K562 (cell line): ENCODE measurements around the gene AIRE. TPM values are rescaled to one million over a fixed set of nuclear protein-coding genes. Genes with fewer than 3 reads are reported as not detected.

Source experiments
- CREM ChIP-seq: IDR thresholded peaks from 2 replicates; pipeline ENCODE4 v1.6.1; 2014; ENCODE audit warnings: antibody characterized with exemption, low read depth
- HOXB6 ChIP-seq: fragments of 250-450 bp; sonication (Bioruptor Pico); IDR thresholded peaks from 2 replicates; pipeline ENCODE4 v1.5.1; 2022; ENCODE audit warnings: mild to moderate bottlenecking, borderline replicate concordance
- MCM2 ChIP-seq: fragments of 450-650 bp; IDR thresholded peaks from 2 replicates; pipeline ENCODE4 v1.6.1; 2017; ENCODE audit warnings: low read depth, mild to moderate bottlenecking
- YY1 ChIP-seq, 3 experiments: IDR thresholded peaks; 2 replicates each; pipeline ENCODE4 v1.6.1; 2011; ENCODE audit warnings: low read length in 2 of 3, mild to moderate bottlenecking in 2 of 3, moderate library complexity in 2 of 3, borderline replicate concordance in 1 of 3, control low read depth in 1 of 3, low read depth in 1 of 3; ENCODE audit not compliant: insufficient read depth in 3 of 3, insufficient replicate concordance in 2 of 3, control insufficient read depth in 1 of 3, insufficient read length in 1 of 3; ENCODE audit errors: extremely low read depth in 1 of 3
- polyA plus RNA-seq, 8 experiments: library from polyadenylated mRNA; depleted of rRNA in 4 of 8; stranded (reverse) in 5 of 8; unstranded in 3 of 8; fragments of >200 nt; fragmentation: Nextera tagmentation in 2 of 8; fragmentation: Illumina TruSeq in 1 of 8; extraction: Ambion mirVana in 2 of 8; extraction: Trizol in 1 of 8; gene quantifications; 2 replicates each; pipeline versions ENCODE4 v1.2.1 to v1.2.3, GENCODE V29; 2011 to 2014; ENCODE audit warnings: inconsistent platforms in 1 of 8, missing spikeins in 1 of 8
- total RNA-seq, 7 experiments: library from RNA; depleted of rRNA in 6 of 7; stranded (reverse); fragments of >200 nt in 6 of 7; fragmentation: Illumina TruSeq in 2 of 7; extraction: Trizol in 2 of 7; gene quantifications; 2 replicates each; pipeline versions ENCODE4 v1.2.1 to v1.2.3, GENCODE V29; 2011 to 2021; ENCODE audit warnings: low replicate concordance in 1 of 7
- TF ChIP-seq, protein P1 (sequence below), 2 experiments: fragments of 150-350 bp in 1 of 2; IDR thresholded peaks; 2 replicates each; pipeline ENCODE4 v1.6.1; 2012 to 2016; ENCODE audit warnings: low read depth in 2 of 2, low read length in 2 of 2, mild to moderate bottlenecking in 1 of 2, moderate library complexity in 1 of 2
- TF ChIP-seq, protein P2 (sequence below): sonication (generic); formaldehyde crosslinking; IDR thresholded peaks from 2 replicates; pipeline ENCODE4 v1.8.0; 2022; ENCODE audit warnings: mild to moderate bottlenecking, missing genetic modification reagents
- TF ChIP-seq, protein P3 (sequence below), 3 experiments: fragments of 200-800 bp in 1 of 3; fragments of 250-450 bp in 1 of 3; fragments of 450-650 bp in 1 of 3; sonication (Bioruptor Pico) in 1 of 3; sonication (Bioruptor generic) in 1 of 3; formaldehyde crosslinking in 1 of 3; IDR thresholded peaks; 2 replicates each; pipeline versions ENCODE4 v1.6.1 to v1.8.0; 2016 to 2022; ENCODE audit warnings: mild to moderate bottlenecking in 2 of 3, missing genetic modification characterization in 2 of 3, missing compliant biosample characterization in 1 of 3, moderate library complexity in 1 of 3
- TF ChIP-seq, protein P4 (sequence below): fragments of 250-450 bp; sonication (Bioruptor Pico); IDR thresholded peaks from 2 replicates; pipeline ENCODE4 v1.4.0; 2020

Gene AIRE
- total and polyA plus RNA-seq, 9 of the 15 experiments (the other 6 are each of a cell fraction or from before 2014, with no cell fraction given), result 0.01 TPM; not detected in 8

DNA sequence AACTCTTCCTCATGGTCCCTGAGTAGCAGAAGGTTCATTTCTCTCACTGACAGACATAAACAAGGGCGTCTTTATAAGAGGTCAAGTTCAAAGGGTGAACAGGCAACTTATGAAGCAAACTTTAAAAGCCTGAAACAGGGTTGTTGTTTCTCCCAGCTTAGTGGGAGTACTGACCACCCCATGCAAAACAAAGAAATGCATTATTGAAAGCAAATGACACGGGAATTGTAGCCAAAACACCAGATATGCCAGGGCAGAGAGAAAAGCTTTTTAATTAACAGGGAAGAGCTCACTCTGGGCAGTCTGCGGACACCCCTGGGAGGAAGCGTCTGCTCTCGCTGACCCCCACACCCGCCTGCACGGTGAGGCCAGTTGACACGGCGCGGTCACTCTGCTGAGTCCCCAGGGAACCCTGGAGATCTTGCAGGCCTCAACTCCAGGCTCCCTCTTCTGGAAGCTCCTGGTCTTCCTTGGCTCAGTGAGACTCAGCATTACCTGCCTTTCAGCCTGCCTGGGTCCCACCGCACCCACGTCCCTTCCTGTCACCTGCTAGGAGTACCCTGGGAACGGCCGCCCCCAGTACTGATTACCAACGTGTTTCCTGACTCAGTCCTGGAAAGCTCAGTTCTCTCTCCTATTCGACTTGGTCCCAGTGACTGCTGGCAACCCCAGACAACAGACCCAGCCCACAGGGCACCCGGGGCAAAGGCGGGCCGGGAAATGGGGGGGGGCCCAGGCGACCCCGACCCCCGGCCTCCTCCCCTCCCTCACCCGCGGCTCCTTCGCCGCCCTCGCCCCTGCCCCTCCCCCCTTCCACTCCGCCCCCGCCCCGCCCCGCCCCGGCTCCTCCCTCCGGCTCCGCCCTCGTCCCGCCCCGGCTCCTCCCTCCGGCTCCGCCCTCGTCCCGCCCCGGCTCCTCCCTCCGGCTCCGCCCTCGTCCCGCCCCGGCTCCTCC is 52.5 kb downstream of the AIRE start (continued):
- TF ChIP-seq, protein P1, sequence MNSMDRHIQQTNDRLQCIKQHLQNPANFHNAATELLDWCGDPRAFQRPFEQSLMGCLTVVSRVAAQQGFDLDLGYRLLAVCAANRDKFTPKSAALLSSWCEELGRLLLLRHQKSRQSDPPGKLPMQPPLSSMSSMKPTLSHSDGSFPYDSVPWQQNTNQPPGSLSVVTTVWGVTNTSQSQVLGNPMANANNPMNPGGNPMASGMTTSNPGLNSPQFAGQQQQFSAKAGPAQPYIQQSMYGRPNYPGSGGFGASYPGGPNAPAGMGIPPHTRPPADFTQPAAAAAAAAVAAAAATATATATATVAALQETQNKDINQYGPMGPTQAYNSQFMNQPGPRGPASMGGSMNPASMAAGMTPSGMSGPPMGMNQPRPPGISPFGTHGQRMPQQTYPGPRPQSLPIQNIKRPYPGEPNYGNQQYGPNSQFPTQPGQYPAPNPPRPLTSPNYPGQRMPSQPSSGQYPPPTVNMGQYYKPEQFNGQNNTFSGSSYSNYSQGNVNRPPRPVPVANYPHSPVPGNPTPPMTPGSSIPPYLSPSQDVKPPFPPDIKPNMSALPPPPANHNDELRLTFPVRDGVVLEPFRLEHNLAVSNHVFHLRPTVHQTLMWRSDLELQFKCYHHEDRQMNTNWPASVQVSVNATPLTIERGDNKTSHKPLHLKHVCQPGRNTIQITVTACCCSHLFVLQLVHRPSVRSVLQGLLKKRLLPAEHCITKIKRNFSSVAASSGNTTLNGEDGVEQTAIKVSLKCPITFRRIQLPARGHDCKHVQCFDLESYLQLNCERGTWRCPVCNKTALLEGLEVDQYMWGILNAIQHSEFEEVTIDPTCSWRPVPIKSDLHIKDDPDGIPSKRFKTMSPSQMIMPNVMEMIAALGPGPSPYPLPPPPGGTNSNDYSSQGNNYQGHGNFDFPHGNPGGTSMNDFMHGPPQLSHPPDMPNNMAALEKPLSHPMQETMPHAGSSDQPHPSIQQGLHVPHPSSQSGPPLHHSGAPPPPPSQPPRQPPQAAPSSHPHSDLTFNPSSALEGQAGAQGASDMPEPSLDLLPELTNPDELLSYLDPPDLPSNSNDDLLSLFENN (IDR thresholded peaks at IDR 0.05; ENCODE audit: low read depth in 2 of 2, low read length in 2 of 2), result no peak
- TF ChIP-seq YY1 (IDR thresholded peaks at IDR 0.05; ENCODE audit: borderline replicate concordance in 1 of 3, control insufficient read depth in 1 of 3, extremely low read depth in 1 of 3, insufficient read depth in 3 of 3, insufficient read length in 1 of 3, insufficient replicate concordance in 2 of 3, low read depth in 1 of 3, low read length in 2 of 3) (no peak), MCM2 (no peak), CREM (no peak), HOXB6 (no peak)
- TF ChIP-seq, protein P2, sequence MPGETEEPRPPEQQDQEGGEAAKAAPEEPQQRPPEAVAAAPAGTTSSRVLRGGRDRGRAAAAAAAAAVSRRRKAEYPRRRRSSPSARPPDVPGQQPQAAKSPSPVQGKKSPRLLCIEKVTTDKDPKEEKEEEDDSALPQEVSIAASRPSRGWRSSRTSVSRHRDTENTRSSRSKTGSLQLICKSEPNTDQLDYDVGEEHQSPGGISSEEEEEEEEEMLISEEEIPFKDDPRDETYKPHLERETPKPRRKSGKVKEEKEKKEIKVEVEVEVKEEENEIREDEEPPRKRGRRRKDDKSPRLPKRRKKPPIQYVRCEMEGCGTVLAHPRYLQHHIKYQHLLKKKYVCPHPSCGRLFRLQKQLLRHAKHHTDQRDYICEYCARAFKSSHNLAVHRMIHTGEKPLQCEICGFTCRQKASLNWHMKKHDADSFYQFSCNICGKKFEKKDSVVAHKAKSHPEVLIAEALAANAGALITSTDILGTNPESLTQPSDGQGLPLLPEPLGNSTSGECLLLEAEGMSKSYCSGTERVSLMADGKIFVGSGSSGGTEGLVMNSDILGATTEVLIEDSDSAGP (CRISPR knock-in tag), result no peak
- TF ChIP-seq, protein P3, sequence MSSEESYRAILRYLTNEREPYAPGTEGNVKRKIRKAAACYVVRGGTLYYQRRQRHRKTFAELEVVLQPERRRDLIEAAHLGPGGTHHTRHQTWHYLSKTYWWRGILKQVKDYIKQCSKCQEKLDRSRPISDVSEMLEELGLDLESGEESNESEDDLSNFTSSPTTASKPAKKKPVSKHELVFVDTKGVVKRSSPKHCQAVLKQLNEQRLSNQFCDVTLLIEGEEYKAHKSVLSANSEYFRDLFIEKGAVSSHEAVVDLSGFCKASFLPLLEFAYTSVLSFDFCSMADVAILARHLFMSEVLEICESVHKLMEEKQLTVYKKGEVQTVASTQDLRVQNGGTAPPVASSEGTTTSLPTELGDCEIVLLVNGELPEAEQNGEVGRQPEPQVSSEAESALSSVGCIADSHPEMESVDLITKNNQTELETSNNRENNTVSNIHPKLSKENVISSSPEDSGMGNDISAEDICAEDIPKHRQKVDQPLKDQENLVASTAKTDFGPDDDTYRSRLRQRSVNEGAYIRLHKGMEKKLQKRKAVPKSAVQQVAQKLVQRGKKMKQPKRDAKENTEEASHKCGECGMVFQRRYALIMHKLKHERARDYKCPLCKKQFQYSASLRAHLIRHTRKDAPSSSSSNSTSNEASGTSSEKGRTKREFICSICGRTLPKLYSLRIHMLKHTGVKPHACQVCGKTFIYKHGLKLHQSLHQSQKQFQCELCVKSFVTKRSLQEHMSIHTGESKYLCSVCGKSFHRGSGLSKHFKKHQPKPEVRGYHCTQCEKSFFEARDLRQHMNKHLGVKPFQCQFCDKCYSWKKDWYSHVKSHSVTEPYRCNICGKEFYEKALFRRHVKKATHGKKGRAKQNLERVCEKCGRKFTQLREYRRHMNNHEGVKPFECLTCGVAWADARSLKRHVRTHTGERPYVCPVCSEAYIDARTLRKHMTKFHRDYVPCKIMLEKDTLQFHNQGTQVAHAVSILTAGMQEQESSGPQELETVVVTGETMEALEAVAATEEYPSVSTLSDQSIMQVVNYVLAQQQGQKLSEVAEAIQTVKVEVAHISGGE (CRISPR knock-in tag; IDR thresholded peaks at IDR 0.05), result peak in 1 of 3 experiments; percentile 28; a peak in 1 of 6 replicates
- TF ChIP-seq, protein P4, sequence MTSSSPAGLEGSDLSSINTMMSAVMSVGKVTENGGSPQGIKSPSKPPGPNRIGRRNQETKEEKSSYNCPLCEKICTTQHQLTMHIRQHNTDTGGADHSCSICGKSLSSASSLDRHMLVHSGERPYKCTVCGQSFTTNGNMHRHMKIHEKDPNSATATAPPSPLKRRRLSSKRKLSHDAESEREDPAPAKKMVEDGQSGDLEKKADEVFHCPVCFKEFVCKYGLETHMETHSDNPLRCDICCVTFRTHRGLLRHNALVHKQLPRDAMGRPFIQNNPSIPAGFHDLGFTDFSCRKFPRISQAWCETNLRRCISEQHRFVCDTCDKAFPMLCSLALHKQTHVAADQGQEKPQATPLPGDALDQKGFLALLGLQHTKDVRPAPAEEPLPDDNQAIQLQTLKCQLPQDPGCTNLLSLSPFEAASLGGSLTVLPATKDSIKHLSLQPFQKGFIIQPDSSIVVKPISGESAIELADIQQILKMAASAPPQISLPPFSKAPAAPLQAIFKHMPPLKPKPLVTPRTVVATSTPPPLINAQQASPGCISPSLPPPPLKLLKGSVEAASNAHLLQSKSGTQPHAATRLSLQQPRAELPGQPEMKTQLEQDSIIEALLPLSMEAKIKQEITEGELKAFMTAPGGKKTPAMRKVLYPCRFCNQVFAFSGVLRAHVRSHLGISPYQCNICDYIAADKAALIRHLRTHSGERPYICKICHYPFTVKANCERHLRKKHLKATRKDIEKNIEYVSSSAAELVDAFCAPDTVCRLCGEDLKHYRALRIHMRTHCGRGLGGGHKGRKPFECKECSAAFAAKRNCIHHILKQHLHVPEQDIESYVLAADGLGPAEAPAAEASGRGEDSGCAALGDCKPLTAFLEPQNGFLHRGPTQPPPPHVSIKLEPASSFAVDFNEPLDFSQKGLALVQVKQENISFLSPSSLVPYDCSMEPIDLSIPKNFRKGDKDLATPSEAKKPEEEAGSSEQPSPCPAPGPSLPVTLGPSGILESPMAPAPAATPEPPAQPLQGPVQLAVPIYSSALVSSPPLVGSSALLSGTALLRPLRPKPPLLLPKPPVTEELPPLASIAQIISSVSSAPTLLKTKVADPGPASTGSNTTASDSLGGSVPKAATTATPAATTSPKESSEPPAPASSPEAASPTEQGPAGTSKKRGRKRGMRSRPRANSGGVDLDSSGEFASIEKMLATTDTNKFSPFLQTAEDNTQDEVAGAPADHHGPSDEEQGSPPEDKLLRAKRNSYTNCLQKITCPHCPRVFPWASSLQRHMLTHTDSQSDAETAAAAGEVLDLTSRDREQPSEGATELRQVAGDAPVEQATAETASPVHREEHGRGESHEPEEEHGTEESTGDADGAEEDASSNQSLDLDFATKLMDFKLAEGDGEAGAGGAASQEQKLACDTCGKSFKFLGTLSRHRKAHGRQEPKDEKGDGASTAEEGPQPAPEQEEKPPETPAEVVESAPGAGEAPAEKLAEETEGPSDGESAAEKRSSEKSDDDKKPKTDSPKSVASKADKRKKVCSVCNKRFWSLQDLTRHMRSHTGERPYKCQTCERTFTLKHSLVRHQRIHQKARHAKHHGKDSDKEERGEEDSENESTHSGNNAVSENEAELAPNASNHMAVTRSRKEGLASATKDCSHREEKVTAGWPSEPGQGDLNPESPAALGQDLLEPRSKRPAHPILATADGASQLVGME (CRISPR knock-in tag), result peak; percentile 65; the same call in 1 of the 2 replicates
